ENCODE measurements around the gene BAIAP2. TPM values are rescaled to one million over a fixed set of nuclear protein-coding genes. Genes with fewer than 3 reads are reported as not detected.

The BAIAP2 gene
- total and polyA plus RNA-seq, 7 donors: 6.5 to 52.3 (median 32.6) TPM

GRCh38 chr17:81103379-81103778 lies 68.4 kb downstream of the BAIAP2 start:
- peaks cover 35 to 86% (median 53%) of the 10 kb centered on the region in 4 donors for H3K36me3 ChIP-seq
- peaks cover 0 to 16% (median 8%) of the 10 kb centered on the region in 4 donors for H3K4me1 ChIP-seq
- H3K27ac ChIP-seq: no peak overlapping the region
- intact Hi-C loops (cut with DNase I): no loop called here
- no peaks in the 10 kb centered on the region for H3K9me3 ChIP-seq
- WGBS, 2 donors: 91 to 93% methylated on average over 20 of the region's 20 CpGs
- H3K4me3 ChIP-seq: no peak overlapping the region
- no peak for DNase-seq
- no peaks in the 10 kb centered on the region for H3K27me3 ChIP-seq
- no peak for TF ChIP-seq POLR2A (IDR thresholded peaks at IDR 0.05)
- TF ChIP-seq POLR2AphosphoS5 (IDR thresholded peaks at IDR 0.05): no peak
- no peak for TF ChIP-seq CTCF (IDR thresholded peaks at IDR 0.05)
- no peak for TF ChIP-seq EP300 (IDR thresholded peaks at IDR 0.05)

GRCh38 chr17:81106716-81107115 lies 71.8 kb downstream of the BAIAP2 start:
- H3K27ac ChIP-seq: no peak overlapping the region
- TF ChIP-seq EP300 (IDR thresholded peaks at IDR 0.05) (no peak), POLR2A (IDR thresholded peaks at IDR 0.05) (no peak), POLR2AphosphoS5 (IDR thresholded peaks at IDR 0.05) (no peak), CTCF (IDR thresholded peaks at IDR 0.05) (no peak)
- DNase-seq: no peak
- H3K9me3 ChIP-seq: no peaks in the 10 kb centered on the region
- H3K36me3 ChIP-seq: peaks cover 26 to 95% (median 47%) of the 10 kb centered on the region in 4 donors
- H3K4me1 ChIP-seq: peaks cover 0 to 6% (median 2%) of the 10 kb centered on the region in 4 donors
- no peak overlapping the region for H3K4me3 ChIP-seq
- no peaks in the 10 kb centered on the region for H3K27me3 ChIP-seq
- 90% methylated on average over 24 of the region's 24 CpGs for WGBS, 2 donors
- intact Hi-C loops (cut with DNase I): no loop called here

GRCh38 chr17:81108220-81108619 lies 73.3 kb downstream of the BAIAP2 start:
- no peak for DNase-seq
- Histone ChIP-seq H3K27me3 (no peaks in the 10 kb centered on the region), H3K4me1 (no peaks in the 10 kb centered on the region), H3K9me3 (no peaks in the 10 kb centered on the region), H3K36me3 (peaks cover 26 to 93% (median 52%) of the 10 kb centered on the region in 4 donors), H3K27ac (no peak overlapping the region), H3K4me3 (no peak overlapping the region)
- intact Hi-C loops (cut with DNase I): no loop called here
- no peak for TF ChIP-seq POLR2AphosphoS5 (IDR thresholded peaks at IDR 0.05)
- no peak for TF ChIP-seq EP300 (IDR thresholded peaks at IDR 0.05)
- TF ChIP-seq CTCF (IDR thresholded peaks at IDR 0.05): no peak
- no peak for TF ChIP-seq POLR2A (IDR thresholded peaks at IDR 0.05)
- 78 to 82% methylated on average over 9 of the region's 9 CpGs for WGBS, 2 donors

- 84 to 92% methylated on average over 22 of the region's 22 CpGs for WGBS, 2 donors
- no peaks in the 10 kb centered on the region for H3K27me3 ChIP-seq
- intact Hi-C loops (cut with DNase I): no loop called here
- no peak for DNase-seq
- TF ChIP-seq EP300 (IDR thresholded peaks at IDR 0.05) (no peak), CTCF (IDR thresholded peaks at IDR 0.05) (no peak), POLR2A (IDR thresholded peaks at IDR 0.05) (no peak), POLR2AphosphoS5 (IDR thresholded peaks at IDR 0.05) (no peak)
- no peaks in the 10 kb centered on the region for H3K9me3 ChIP-seq
- H3K4me3 ChIP-seq: no peak overlapping the region
- peaks cover 0 to 4% (median 0%) of the 10 kb centered on the region in 4 donors for H3K4me1 ChIP-seq
- H3K27ac ChIP-seq: no peak overlapping the region
- H3K36me3 ChIP-seq: peaks cover 13 to 76% (median 37%) of the 10 kb centered on the region in 4 donors
These were observed 75.0 kb downstream of the BAIAP2 start for GRCh38 chr17:81109957-81110356.

GRCh38 chr17:81110488-81111040 lies 75.6 kb downstream of the BAIAP2 start:
- Histone ChIP-seq H3K36me3 (peaks cover 13 to 70% (median 32%) of the 10 kb centered on the region in 4 donors), H3K27me3 (no peaks in the 10 kb centered on the region)

More at GRCh38 chr17:81110488-81111040, 75.6 kb downstream of the BAIAP2 start:
- TF ChIP-seq POLR2AphosphoS5 (IDR thresholded peaks at IDR 0.05) (no peak), CTCF (IDR thresholded peaks at IDR 0.05) (no peak), POLR2A (IDR thresholded peaks at IDR 0.05) (no peak), EP300 (IDR thresholded peaks at IDR 0.05) (no peak)
- Histone ChIP-seq H3K4me1 (peaks cover 0 to 10% (median 0%) of the 10 kb centered on the region in 4 donors), H3K27ac (no peak overlapping the region), H3K4me3 (no peak overlapping the region), H3K9me3 (no peaks in the 10 kb centered on the region)
- intact Hi-C loops (cut with DNase I): no loop called here
- WGBS, 2 donors: 89 to 90% methylated on average over 30 of the region's 30 CpGs
- DNase-seq: no peak
